ENCODE data around the gene FANCE. TPM values are rescaled to one million over a fixed set of nuclear protein-coding genes. Genes with fewer than 3 reads are reported as not detected.

The FANCE gene
- total and polyA plus RNA-seq, 2 donors (not counting 1 experiment from before 2014, with no cell fraction given): 9.2 to 12.8 TPM

DNA sequence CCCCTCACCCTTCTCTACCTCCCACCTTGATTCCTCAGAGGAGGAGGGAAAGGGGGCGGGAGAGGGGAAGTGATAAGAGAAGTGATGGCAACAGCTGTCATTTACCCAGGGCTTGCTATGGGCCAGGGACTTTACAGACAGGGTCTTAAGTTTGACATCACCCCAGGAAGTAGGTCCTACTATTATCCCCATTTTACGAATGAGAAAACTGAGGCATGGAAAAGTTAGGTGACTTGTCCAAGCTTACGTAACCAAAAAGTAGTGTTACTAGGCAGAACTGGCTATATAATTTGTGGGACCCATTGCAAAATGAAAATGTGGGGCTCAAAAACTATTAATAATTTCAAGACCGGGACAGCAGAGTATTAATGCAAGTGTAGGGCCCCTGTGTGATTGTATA lies 10.5 kb upstream of the FANCE start:
- Histone ChIP-seq H4K20me1 (ENCODE audit: control insufficient read depth, insufficient read depth, low read length, poor library complexity, severe bottlenecking) (no peaks in the 10 kb centered on the region), H3K4me2 (replicated peaks; ENCODE audit: low read depth, low read length, poor library complexity, severe bottlenecking) (no peak overlapping the region), H3K79me2 (ENCODE audit: control insufficient read depth, insufficient read depth, low read length) (no peaks in the 10 kb centered on the region), H3K4me3 (ENCODE audit: control extremely low read depth in 1 of 5, extremely low read depth in 1 of 5, insufficient read depth in 1 of 5, low read depth in 2 of 5, low read length in 4 of 5) (no peak overlapping the region), H3K9me3 (ENCODE audit: control extremely low read depth in 1 of 3, control insufficient read depth in 2 of 3, insufficient read depth in 1 of 3, low read length in 2 of 3) (no peaks in the 10 kb centered on the region), H3K36me3 (replicated peaks in 1 of 2; ENCODE audit: control extremely low read depth in 1 of 2, control insufficient read depth in 1 of 2, extremely low read depth in 1 of 2, insufficient read depth in 2 of 2, low read length in 1 of 2) (no peaks in the 10 kb centered on the region), H3K27me3 (replicated peaks in 1 of 4; ENCODE audit: control extremely low read depth in 1 of 4, control insufficient read depth in 3 of 4, insufficient read depth in 4 of 4, low read length in 3 of 4) (no peaks in the 10 kb centered on the region), H3K4me1 (ENCODE audit: control insufficient read depth in 2 of 2, insufficient read depth in 2 of 2, low read length in 2 of 2) (no peaks in the 10 kb centered on the region), H3K27ac (ENCODE audit: low read length in 2 of 2) (no peak overlapping the region), H2AFZ (ENCODE audit: insufficient read depth, low read depth, low read length, poor library complexity, severe bottlenecking) (no peak overlapping the region), H3K9ac (ENCODE audit: low read length) (no peak overlapping the region)
- ChIA-PET CTCF (interaction anchor here (1.7 kb wide), 1 partner anchor 18 kb away, joined by 6 read pairs; no protein-coding TSS in a partner anchor), POLR2A (interaction anchor here (0.6 kb wide), 1 partner anchor 73 kb away, joined by 3 read pairs; no protein-coding TSS in a partner anchor)
- ATAC-seq (ENCODE audit: low read depth): no peak
- TF ChIP-seq EZH2 (IDR thresholded peaks at IDR 0.05; ENCODE audit: borderline replicate concordance, insufficient read depth, low read depth, low read length, poor library complexity, severe bottlenecking): no peak
- TF ChIP-seq CTCF (IDR thresholded peaks at IDR 0.05): no peak
- WGBS (ENCODE audit: insufficient coverage): no CpG with 5 or more reads among the region's 4 CpGs
- intact Hi-C loops (cut with micrococcal nuclease): no loop called here
- H3K4me3 Mint-ChIP-seq: no peak overlapping the region
- no peak for DNase-seq
- no peaks in the 10 kb centered on the region for H3K9me3 Mint-ChIP-seq (ENCODE audit: insufficient read depth)
- no peak overlapping the region for H3K27ac Mint-ChIP-seq
- H3K27me3 Mint-ChIP-seq: no peaks in the 10 kb centered on the region
- H3K4me1 Mint-ChIP-seq: no peaks in the 10 kb centered on the region

- H3K27me3 ChIP-seq (replicated peaks in 1 of 4; ENCODE audit: control extremely low read depth in 1 of 4, control insufficient read depth in 3 of 4, insufficient read depth in 4 of 4, low read length in 3 of 4): no peaks in the 10 kb centered on the region
- no peaks in the 10 kb centered on the region for H3K27me3 Mint-ChIP-seq
- H2AFZ ChIP-seq (ENCODE audit: insufficient read depth, low read depth, low read length, poor library complexity, severe bottlenecking): no peak overlapping the region
- ATAC-seq (ENCODE audit: low read depth) (no peak), DNase-seq (no peak)
- no peak overlapping the region for H3K27ac ChIP-seq (ENCODE audit: low read length in 2 of 2)
- TF ChIP-seq CTCF (IDR thresholded peaks at IDR 0.05) (no peak), EZH2 (IDR thresholded peaks at IDR 0.05; ENCODE audit: borderline replicate concordance, insufficient read depth, low read depth, low read length, poor library complexity, severe bottlenecking) (no peak)
- ChIA-PET CTCF (interaction anchor here (1.2 kb wide), 1 partner anchor 101 kb away, joined by 3 read pairs; the partner anchor contains the start of gene PPARD), POLR2A (no interaction called here)
- no peaks in the 10 kb centered on the region for H3K4me1 Mint-ChIP-seq
- no peak overlapping the region for H3K4me3 Mint-ChIP-seq
- H3K4me2 ChIP-seq (replicated peaks; ENCODE audit: low read depth, low read length, poor library complexity, severe bottlenecking): no peak overlapping the region
- WGBS (ENCODE audit: insufficient coverage): 97% methylated on average over 5 of the region's 5 CpGs
- H4K20me1 ChIP-seq (ENCODE audit: control insufficient read depth, insufficient read depth, low read length, poor library complexity, severe bottlenecking): no peaks in the 10 kb centered on the region
- intact Hi-C loops (cut with micrococcal nuclease): no loop called here
- H3K9me3 ChIP-seq (ENCODE audit: control extremely low read depth in 1 of 3, control insufficient read depth in 2 of 3, insufficient read depth in 1 of 3, low read length in 2 of 3): no peaks in the 10 kb centered on the region
- no peak overlapping the region for H3K27ac Mint-ChIP-seq
- H3K4me3 ChIP-seq (ENCODE audit: control extremely low read depth in 1 of 5, extremely low read depth in 1 of 5, insufficient read depth in 1 of 5, low read depth in 2 of 5, low read length in 4 of 5): no peak overlapping the region
- H3K4me1 ChIP-seq (ENCODE audit: control insufficient read depth in 2 of 2, insufficient read depth in 2 of 2, low read length in 2 of 2): no peaks in the 10 kb centered on the region
- H3K36me3 ChIP-seq (replicated peaks in 1 of 2; ENCODE audit: control extremely low read depth in 1 of 2, control insufficient read depth in 1 of 2, extremely low read depth in 1 of 2, insufficient read depth in 2 of 2, low read length in 1 of 2): no peaks in the 10 kb centered on the region
- H3K9me3 Mint-ChIP-seq (ENCODE audit: insufficient read depth): no peaks in the 10 kb centered on the region
- H3K79me2 ChIP-seq (ENCODE audit: control insufficient read depth, insufficient read depth, low read length): no peaks in the 10 kb centered on the region
- no peak overlapping the region for H3K9ac ChIP-seq (ENCODE audit: low read length)
These were observed 9.4 kb upstream of the FANCE start for GRCh38 chr6:35442693-35443092.

All from B cell (primary cell).